ENCODE measurements around the gene SLC12A9.
A peak's percentile ranks its signal among the peaks of the same experiment; 100 is the strongest.
"Not testable (repeated sequence)": the region's sequence is repeated elsewhere in the genome, so short reads cannot be mapped to it uniquely, and the experiment has no call there.

SLC12A9 gene, protein sequence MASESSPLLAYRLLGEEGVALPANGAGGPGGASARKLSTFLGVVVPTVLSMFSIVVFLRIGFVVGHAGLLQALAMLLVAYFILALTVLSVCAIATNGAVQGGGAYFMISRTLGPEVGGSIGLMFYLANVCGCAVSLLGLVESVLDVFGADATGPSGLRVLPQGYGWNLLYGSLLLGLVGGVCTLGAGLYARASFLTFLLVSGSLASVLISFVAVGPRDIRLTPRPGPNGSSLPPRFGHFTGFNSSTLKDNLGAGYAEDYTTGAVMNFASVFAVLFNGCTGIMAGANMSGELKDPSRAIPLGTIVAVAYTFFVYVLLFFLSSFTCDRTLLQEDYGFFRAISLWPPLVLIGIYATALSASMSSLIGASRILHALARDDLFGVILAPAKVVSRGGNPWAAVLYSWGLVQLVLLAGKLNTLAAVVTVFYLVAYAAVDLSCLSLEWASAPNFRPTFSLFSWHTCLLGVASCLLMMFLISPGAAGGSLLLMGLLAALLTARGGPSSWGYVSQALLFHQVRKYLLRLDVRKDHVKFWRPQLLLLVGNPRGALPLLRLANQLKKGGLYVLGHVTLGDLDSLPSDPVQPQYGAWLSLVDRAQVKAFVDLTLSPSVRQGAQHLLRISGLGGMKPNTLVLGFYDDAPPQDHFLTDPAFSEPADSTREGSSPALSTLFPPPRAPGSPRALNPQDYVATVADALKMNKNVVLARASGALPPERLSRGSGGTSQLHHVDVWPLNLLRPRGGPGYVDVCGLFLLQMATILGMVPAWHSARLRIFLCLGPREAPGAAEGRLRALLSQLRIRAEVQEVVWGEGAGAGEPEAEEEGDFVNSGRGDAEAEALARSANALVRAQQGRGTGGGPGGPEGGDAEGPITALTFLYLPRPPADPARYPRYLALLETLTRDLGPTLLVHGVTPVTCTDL

DNA sequence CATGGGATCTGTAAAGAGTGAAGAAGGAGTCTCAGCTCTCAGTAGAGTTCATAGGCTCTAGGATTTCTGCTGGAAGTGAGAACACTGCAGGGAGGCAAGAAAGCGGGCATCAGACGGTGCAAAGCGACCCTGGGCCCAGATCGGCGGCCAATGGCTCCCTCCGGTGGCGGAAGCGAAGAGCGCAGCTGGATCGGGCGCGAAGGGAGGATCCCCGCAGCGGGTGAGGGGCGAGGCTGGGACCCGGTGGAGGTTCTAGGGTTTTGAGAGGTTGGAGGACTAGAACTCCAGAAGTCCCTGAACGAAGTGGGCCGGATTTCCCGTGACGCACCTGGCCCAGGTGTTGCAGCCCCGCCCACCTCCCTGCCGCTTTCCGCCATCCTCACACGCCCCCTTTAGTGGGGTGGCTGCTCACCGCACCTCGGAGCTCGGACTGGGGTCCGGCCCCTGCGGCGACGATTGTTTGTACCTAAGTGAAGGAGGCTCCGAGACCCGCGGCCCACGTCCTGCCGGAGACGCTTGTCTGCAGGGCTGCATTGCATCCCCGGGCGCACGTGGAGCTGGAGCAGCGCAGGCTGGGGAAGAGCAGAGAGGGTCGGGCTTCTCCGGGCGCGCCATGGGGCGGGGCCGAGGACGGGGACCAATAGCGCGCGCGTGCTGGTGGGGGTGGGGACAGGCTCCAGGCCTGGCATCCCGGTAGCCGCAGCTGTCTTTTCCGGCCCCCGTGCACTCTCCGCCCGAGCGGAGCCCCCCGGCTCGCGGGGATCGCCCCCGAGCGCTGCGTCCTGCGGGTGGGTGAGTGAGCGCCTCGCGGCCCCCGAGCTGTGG, at the start of gene SLC12A9:
Gene SLC12A9, plus strand, starts transcription at position 666 of the 825 bp plus-strand sequence. CDS start 1,485 bp downstream, outside the sequence.
- DNase-seq: peak; percentile 72

- no peak for DNase-seq
Measured at GRCh38 chr7:100802951-100803350, 49.6 kb upstream of the SLC12A9 start.

DNA sequence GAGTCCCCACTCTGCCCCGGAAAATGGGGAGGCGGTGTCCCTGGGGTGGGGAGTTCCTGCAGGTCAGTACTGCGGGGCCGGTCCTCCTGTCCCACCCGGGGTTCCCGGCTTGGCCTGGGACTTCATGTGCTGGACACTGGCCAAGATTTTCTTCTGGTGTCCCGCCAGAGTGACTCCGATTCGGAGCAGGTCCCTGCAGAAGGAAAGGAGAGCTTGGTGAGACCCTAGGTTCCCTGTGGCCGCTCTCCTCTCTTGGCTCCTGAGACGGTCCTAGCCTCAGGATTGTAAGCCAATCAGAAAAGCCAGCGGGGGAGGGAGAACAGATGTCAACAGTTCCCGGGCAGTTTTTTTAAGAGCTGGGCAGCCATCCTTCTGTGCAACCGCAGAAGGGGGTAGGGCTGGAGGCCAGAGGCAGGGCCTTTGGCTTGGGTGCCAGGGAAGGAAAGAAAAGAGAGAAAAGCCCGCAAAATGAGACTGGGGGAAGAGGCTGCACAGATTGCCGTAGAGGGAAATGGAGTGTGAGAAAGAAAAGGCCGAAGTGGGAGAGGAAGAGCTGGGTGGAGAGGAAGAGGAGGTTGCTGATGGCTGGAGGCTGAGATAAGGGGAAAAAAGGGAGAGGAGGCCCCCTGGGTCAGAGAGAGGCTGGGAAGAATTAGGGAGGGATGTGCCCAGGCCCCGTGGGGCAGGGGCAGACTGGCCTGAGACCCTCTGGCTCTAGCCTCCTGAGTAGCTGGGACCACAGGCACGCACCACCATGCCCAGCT, 48.9 kb upstream of the SLC12A9 start:
- peak; percentile 61 for DNase-seq

GRCh38 chr7:100804681-100805431, 47.7 kb upstream of the SLC12A9 start:
- no peak for DNase-seq

DNA sequence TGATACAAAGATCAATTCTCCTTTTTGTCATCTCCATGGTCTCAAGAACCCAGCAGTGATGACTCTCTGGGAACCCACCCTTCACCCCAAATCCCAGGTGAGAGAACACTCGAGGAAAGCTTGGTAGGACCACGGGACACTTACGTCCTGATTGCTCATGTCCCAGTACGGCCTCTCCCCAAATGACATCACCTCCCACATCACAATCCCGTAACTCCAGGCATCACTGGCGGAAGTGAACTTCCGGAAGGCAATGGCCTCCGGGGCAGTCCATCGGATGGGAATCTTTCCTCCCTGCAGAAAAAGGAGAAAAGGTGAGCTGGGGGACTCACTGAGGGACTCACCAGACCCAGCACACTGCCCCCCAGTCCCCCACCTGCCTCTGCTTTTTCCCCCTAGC, 46.2 kb upstream of the SLC12A9 start:
- no peak for DNase-seq

GRCh38 chr7:100806883-100807282, 45.6 kb upstream of the SLC12A9 start:
- not testable (repeated sequence) for DNase-seq

DNA sequence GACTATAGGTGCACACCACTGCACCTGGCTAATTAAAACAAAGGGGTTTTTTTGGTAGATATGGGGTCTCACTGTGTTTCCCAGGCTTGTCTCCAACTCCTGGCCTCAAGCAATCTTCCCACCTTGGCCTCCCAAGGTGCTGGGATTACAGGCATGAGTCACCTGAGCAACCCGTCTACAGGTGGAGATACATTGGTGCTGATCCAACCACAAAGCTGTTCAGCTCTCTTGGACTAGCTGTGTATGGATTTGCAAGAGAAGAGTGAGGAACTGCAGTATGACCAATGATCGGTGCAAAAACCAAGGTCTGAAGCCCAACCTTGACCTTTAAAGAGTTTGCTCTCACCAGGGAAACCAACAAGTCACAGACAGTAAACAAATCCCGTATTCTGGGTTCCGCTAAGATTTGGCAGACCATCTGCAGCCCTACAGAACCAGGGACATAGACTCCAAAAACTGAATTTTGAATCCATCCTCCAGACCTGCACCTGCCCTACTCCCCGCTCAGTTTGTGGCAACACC, 44.1 kb upstream of the SLC12A9 start:
- no peak for DNase-seq

DNA sequence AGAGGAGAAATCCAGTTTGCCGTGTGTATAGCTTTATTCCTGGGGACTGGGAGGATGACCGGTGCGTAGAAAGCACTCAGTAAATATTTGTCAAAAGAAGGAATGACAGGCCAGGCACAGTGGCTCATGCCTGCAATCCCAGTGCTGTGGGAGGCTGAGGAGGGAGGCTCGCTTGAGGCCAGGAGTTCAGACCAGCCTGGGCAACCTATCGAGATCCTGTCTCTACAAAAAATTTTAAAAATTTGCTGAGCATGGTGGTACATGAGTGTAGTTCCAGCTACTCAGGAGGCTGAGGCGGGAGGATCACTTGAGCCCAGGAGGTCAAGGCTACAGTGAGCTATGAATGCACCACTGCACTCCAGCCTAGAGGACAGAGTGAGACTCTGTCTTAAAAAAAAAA, 41.0 kb upstream of the SLC12A9 start:
- DNase-seq: no peak

GRCh38 chr7:100812729-100813128, 39.8 kb upstream of the SLC12A9 start:
- no peak for DNase-seq

DNA sequence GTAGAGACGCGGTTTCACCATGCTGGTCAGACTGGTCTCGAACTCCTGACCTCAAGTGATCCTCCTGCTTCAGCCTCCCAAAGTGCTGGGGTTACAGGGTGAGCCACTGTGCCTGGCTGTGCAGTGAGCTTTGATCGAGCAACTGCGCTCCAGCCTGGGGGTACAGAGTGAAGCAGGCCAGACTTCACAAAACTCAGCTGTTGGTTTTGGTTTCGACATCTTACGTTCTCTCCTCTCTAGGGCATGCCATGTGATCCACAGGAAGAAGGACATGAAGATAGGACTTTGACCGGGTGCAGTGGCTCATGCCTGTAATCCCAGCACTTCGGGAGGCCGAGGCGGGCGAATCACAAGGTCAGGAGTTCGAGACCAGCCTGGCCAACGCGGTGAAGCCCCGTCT, 36.0 kb upstream of the SLC12A9 start:
- not testable (repeated sequence) for DNase-seq

DNA sequence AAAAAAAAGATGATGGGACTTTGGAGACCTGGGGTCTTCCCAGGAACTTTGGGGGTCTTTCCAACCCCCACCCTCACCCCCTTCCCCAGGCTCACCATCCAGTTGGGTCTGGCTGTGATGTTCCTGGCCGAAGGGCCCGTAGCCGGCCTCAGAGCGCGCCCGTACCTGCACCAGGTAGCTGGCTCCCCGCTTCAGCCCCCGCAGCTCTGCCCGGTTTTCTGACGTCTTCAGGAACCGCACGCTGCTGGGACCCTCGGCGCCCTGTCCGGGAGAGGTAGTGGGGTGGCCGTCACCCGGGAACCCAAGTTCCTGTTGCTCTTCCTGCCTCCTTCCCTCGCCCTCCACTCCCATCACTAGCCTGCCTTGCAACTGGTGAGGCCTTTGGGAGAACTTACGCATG, 35.4 kb upstream of the SLC12A9 start:
- DNase-seq: no peak

GRCh38 chr7:100818366-100818765, 34.1 kb upstream of the SLC12A9 start:
- DNase-seq: no peak

GRCh38 chr7:100818825-100819224, 33.7 kb upstream of the SLC12A9 start:
- DNase-seq: no peak

- DNase-seq: no peak
Measured at GRCh38 chr7:100819586-100819985, 32.9 kb upstream of the SLC12A9 start.

GRCh38 chr7:100822236-100823139, 30.0 kb upstream of the SLC12A9 start:
- DNase-seq: no peak

DNA sequence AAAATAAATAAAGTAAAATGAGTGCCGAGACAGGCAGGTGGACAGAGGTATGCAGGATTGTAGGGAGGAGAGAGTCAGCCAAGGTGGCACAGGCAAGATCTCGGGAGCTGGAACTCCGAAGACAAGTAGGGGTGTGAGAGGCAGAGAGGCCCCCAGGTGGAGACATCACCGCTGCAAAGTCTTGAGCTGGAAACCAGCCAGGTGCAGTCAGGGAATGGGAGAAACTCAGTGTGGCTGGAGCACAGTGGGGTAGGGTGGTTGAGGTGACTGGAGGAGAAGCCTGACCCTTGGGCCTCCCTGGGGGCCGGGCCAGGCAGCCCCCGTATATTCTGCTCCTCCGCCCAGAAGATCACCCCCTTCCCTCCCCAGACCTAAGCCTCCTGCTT, 29.4 kb upstream of the SLC12A9 start:
- DNase-seq: no peak

DNA sequence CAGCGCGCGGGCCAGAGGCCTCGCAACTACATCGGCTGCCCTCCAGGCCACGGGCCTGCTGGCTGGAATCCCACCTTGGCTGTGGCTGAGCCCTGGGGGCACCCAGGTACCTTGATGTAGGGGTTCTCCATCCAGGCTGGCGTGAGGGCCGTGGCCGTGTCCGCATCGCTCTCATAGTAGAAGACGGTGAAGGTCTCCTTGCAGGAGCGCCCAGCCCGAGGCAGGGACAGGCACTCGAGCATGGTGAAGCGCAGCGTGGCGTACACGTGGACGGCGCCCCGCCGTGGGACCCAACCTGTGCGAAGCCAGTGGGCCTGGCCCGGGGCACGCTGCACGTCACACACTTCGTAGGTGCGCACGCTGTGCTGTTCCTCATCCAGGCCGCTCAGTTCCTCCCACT, 29.0 kb upstream of the SLC12A9 start:
- DNase-seq: no peak

- DNase-seq: no peak
Measured at GRCh38 chr7:100824499-100825214, 27.9 kb upstream of the SLC12A9 start.

DNA sequence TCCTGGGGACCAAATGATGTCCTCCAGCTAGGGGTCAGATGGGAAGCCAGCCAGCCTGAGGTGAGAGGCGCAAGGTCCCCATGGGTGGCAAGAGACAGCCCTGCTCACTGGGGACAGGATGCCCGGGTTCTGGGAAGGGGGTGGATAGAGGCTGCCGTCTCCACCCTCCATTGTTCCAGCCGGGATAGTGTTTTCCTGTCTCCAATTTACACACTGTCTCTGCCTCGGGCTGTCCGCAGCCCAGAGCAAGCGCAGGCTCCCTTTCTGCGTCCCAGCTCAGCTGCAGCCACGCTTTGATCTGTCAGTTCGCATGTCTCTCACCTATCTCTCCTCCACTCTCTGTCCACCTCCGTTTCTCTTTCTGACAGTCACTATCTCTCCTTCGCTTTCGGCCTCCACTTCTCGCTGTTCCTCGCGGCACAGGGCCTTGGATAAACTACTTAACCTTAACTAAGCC, 27.3 kb upstream of the SLC12A9 start:
- DNase-seq: no peak
